Transverse colon (tissue), 3 donors: ENCODE measurements around the gene HEG1.

Source experiments
- CTCF ChIP-seq, 5 experiments: fragments of 200-600 bp in 3 of 5; fragments of 450-650 bp in 2 of 5; sonication (generic) in 3 of 5; IDR thresholded peaks; 1 replicate in 2 of 5; 2 replicates in 3 of 5; pipeline ENCODE4 v1.5.1; 2016 to 2017; ENCODE audit warnings: antibody characterized with exemption in 5 of 5, inconsistent platforms in 3 of 5, mild to moderate bottlenecking in 2 of 5, moderate library complexity in 1 of 5
- POLR2A ChIP-seq: fragments of 450-650 bp; IDR thresholded peaks from one replicate; pipeline ENCODE4 v1.6.1; 2016; ENCODE audit warnings: antibody characterized with exemption, mild to moderate bottlenecking, moderate library complexity

- TF ChIP-seq POLR2A (no peak), CTCF (IDR thresholded peaks at IDR 0.05) (peak; percentile 66 to 77 (median 67))
Measured at GRCh38 chr3:124995460-124995994, 60.3 kb downstream of the HEG1 start.
